ENCODE measurements around the gene HNRNPF.

Gene HNRNPF

GRCh38 chr10:43336641-43337318 lies 72.2 kb downstream of the HNRNPF start:
- POLR2A ChIA-PET, result no interaction called here
- TF ChIP-seq ZFP37 (tag by site-specific recombination; IDR thresholded peaks at IDR 0.05) (no peak), ZNF549 (tag by site-specific recombination; IDR thresholded peaks at IDR 0.05) (no peak), CTCF (tag by site-specific recombination; IDR thresholded peaks at IDR 0.05) (no peak), ZSCAN18 (tag by site-specific recombination; IDR thresholded peaks at IDR 0.05) (no peak), ZNF529 (tag by site-specific recombination; IDR thresholded peaks at IDR 0.05; ENCODE audit: insufficient replicate concordance) (no peak), ZNF214 (tag by site-specific recombination; IDR thresholded peaks at IDR 0.05; ENCODE audit: borderline replicate concordance) (no peak)
- Histone ChIP-seq H3K9me3 (ENCODE audit: control insufficient read depth, insufficient read depth, low read depth, low read length) (no peaks in the 10 kb centered on the region), H3K4me1 (ENCODE audit: control insufficient read depth, insufficient read depth, low read length) (no peaks in the 10 kb centered on the region), H3K36me3 (ENCODE audit: control insufficient read depth in 2 of 2, insufficient read depth in 1 of 2, low read length in 2 of 2) (no peaks in the 10 kb centered on the region), H3K27ac (ENCODE audit: extremely low read depth, low read depth, low read length) (no peak overlapping the region), H3K4me3 (ENCODE audit: low read depth, low read length) (no peak overlapping the region)
- CTCF ChIA-PET, result interaction anchor here (1.3 kb wide), 1 partner anchor 12 kb away, joined by 3 read pairs; no protein-coding TSS in a partner anchor

- H3K9me3 ChIP-seq (ENCODE audit: control insufficient read depth, insufficient read depth, low read depth, low read length), result no peaks in the 10 kb centered on the region
- H3K27ac ChIP-seq (ENCODE audit: extremely low read depth, low read depth, low read length), result no peak overlapping the region
- TF ChIP-seq HIC1 (tag by site-specific recombination; IDR thresholded peaks at IDR 0.05) (no peak), ZNF335 (tag by site-specific recombination; conservative IDR thresholded peaks at IDR 0.05) (no peak), ZNF600 (tag by site-specific recombination; IDR thresholded peaks at IDR 0.05) (no peak)
- H3K4me1 ChIP-seq (ENCODE audit: control insufficient read depth, insufficient read depth, low read length), result no peaks in the 10 kb centered on the region
- CTCF ChIA-PET, result interaction anchor here (1.3 kb wide), 1 partner anchor 13 kb away, joined by 3 read pairs; no protein-coding TSS in a partner anchor
- H3K36me3 ChIP-seq (ENCODE audit: control insufficient read depth in 2 of 2, insufficient read depth in 1 of 2, low read length in 2 of 2), result no peaks in the 10 kb centered on the region
- POLR2A ChIA-PET, result no interaction called here
- H3K4me3 ChIP-seq (ENCODE audit: low read depth, low read length), result no peak overlapping the region
These were observed 72.9 kb downstream of the HNRNPF start for GRCh38 chr10:43336061-43336460.

Measured in HEK293 (cell line).